Embryonic facial prominence (tissue), 1 donor: ENCODE measurements around the gene TCP11X1.
"Not testable (repeated sequence)": the region's sequence is repeated elsewhere in the genome, so short reads cannot be mapped to it uniquely, and the experiment has no call there.

Experiments used
- DNase-seq: peaks from one replicate; pipeline ENCODE4 v3.0.0-alpha.2; 2016; ENCODE audit errors: extremely low spot score

The TCP11X1 gene

DNA sequence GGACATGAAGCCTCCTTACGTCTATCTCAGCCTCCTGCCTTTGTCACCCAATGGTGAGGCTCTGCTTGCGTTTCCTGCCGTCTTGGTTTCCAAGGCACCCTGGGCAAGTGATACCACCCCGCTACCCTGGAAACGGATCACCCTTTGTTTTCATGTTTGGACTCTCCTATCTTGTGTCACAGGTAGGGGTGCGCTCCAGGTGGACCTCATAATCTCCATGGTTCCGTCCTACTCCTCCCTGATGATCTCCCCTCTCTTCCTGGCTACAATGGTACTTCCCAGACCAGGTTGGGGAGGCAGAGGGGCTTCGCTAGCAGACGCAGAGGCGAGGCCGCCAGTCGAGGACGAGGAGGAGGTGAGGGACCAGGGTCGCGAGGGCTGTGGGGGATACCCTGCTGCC is at the start of gene TCP11X1:
TCP11X1 (plus strand) TSS at position 316 of the 400 bp plus-strand sequence.
- not testable (repeated sequence) for DNase-seq

GRCh38 chrX:102185967-102186720 is 29.0 kb upstream of the TCP11X1 start:
- no peak for DNase-seq

- not testable (repeated sequence) for DNase-seq
Measured at GRCh38 chrX:102207940-102208339, 7.2 kb upstream of the TCP11X1 start.

DNA sequence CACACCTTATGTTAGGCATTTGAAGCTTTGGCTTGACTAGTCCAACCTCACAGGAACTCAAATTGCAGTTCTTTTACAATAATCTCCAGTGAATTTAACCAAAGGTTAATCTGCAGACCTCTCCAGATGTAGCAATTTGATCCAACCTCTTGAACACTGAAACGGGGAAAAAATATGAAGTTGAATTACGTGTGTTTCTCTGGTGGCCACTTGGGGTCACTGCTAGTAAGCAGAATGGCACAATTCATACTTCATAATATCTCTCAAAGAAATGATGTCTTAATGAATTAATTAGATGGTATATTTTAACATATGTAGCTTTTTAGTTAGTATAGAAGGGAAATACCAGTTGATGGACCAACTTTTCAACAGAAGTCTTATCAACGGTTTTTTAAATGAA is 1.4 kb downstream of the TCP11X1 start:
- DNase-seq, result not testable (repeated sequence)

DNA sequence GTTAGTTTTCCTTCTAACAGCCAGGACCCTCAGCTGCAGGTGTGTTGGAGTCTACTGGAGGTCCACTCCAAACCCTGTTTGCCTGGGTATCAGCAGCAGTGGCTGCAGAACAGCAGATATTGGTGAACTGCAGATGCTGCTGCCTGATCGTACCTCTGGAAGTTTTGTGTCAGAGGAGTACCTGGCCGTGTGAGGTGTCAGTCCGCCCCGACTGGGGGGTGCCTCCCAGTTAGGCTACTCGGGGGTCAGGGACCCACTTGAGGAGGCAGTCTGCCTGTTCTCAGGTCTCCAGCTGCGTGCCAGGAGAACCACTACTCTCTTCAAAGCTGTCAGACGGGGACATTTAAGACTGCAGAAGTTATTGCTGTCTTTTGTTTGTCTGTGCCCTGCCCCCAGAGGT is 20.6 kb downstream of the TCP11X1 start:
- not testable (repeated sequence) for DNase-seq

GRCh38 chrX:102240265-102240664 is 25.2 kb downstream of the TCP11X1 start:
- DNase-seq, result not testable (repeated sequence)

DNA sequence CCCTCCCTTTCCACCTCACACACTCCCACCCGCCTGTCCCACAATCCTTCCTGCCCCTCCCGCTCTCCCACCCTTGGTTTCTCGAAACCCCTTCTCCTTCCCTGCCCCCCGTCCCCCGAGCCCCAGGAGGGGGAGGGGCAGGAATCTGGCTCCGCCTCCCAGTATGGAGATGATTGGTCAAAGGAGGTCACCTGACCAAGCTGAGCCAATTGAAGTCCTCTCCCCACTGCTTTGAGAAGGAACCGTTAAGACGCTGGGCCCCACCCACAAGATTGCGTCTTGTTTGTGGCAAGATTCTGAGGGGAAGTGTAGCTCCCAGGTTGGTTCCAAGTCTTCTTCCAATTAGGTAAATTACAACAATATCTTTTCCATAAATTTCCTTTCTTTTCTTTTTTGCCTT is 31.8 kb downstream of the TCP11X1 start, which contains the start of gene NXF2:
NXF2 (plus strand) TSS at position 275 of the 400 bp plus-strand sequence. CDS start 59,912 bp downstream, outside the sequence.
- DNase-seq, result not testable (repeated sequence)

DNA sequence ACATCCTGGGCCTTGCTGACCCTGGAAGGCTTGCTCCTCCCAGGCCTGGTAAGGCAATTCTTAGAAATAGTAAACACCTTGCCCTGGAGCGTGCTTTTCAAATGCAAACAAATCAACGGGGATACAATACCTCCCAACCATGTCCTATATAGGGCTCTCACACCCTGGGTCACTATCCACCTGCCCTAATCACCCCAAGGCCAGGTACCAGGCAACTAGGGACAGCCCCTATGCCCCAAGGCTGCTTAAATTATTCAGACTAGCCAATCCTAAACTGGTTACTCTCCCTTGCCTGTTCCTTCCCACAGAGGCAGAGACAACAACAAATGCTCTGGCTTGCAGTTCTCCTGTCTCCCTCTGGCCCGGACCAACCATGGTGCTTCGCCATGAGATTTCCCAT is 57.1 kb downstream of the TCP11X1 start:
- DNase-seq, result not testable (repeated sequence)
